NAMALWA (cell line): Measurements from ENCODE around the gene RNF141.

Source experiments
- DNase-seq: peaks from one replicate; pipeline ENCODE4 v3.0.0-alpha.2; 2015; ENCODE audit warnings: low spot score

Gene RNF141, protein sequence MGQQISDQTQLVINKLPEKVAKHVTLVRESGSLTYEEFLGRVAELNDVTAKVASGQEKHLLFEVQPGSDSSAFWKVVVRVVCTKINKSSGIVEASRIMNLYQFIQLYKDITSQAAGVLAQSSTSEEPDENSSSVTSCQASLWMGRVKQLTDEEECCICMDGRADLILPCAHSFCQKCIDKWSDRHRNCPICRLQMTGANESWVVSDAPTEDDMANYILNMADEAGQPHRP

GRCh38 chr11:10540915-10541560 is at the start of gene RNF141:
Gene RNF141, minus strand, starts transcription at chr11:10541187. Its CDS starts 7,029 bp downstream, at chr11:10534158.
- DNase-seq = peak; percentile 95

DNA sequence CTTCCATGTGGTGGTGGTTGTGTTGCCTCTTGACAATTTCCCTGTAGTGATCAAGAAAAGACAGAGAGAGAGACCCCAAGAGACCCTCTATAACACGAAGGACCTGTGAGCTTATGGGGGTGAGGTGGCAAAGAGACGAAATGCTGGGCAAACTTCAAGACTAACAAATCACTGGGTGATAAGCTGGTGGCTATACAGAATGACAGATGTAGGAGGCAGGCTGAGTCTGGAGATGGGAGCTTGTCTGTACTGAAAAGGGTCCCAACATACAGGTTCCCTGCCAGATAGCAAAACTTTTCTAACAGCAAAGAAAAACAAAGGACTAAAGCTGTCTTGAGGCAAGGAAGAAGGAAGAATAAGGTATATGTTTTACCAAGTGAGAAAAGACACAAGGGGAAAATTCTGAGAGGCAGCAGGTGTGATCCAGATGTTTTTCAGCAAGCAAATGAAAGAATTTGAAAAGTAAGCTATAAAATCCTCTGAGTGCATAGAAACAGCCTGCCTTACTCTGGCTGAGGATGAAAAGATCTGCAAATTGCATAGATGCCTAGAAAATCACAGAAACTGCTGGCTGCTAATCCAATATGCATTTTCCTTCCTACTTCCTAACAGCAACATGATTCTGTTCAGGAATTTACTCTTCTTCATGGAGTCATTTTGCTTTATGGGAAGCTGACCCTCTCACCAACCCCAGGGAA is 49.4 kb upstream of the RNF141 start:
- DNase-seq = no peak

DNA sequence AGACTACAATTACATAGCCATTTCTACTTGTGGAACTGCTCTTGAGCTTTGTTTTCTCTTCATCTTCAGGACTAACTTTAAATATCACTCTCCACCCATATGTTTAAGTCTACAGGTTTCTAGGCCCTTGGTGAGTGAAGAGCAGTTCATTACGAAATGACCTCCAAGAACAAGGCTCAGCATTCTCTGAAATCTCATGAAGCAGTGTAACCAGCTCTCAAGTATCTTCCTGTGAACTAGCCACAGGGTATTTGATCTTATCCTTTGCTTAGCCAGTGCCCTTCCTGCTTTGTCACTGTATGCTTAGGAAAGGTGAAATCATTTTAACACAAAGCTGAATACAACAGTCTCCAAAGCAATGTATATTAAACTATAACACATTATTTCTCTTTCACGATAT is 47.9 kb upstream of the RNF141 start:
- DNase-seq = no peak

DNA sequence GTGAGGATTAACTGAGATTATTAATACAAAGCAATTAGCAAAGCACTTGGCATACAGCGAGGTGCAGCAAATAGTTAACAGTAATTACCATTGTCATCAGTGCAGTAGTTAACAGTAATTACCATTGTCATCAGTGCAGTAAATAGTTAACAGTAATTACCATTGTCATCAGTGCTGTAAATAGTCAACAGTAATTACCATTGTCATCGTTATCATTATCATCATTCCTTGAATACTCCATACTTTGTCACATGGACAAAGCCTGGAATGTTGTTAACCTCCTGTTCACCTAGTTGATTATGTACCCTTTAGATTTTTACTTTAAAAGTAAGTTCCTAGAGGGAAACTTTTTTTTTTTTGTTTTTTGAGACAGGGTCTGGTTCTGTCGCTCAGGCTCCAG is 47.0 kb upstream of the RNF141 start:
- DNase-seq = no peak

- DNase-seq = no peak
These were observed 46.4 kb upstream of the RNF141 start for GRCh38 chr11:10587388-10587787.

GRCh38 chr11:10584071-10584501 is 43.1 kb upstream of the RNF141 start:
- no peak for DNase-seq

DNA sequence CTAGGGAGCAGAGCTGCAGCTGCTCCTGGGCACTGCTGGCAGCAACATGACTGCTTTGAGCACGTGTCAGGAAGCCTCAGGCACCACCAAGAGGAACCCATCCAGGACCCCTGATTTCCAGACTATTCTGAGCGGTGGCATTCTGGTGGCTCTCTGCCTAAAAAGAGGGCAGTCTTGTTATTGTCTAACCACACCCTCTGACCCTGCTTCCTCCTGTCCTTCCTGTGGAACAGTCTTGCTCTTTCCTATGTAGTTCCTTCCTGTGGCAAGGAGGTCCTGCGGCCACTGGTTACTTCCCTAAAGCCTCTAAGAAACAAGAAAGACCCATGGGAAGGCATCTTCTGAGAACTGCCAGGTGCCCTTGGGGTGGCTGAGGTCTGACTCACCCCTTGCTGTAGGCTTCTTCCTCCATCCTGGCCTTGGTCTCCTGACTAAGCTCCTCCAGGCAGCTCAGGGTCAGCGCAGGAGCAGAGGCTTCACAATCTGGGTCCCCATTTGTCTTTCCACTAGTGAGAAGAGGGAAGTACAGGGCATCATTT is 40.6 kb upstream of the RNF141 start:
- DNase-seq = no peak

DNA sequence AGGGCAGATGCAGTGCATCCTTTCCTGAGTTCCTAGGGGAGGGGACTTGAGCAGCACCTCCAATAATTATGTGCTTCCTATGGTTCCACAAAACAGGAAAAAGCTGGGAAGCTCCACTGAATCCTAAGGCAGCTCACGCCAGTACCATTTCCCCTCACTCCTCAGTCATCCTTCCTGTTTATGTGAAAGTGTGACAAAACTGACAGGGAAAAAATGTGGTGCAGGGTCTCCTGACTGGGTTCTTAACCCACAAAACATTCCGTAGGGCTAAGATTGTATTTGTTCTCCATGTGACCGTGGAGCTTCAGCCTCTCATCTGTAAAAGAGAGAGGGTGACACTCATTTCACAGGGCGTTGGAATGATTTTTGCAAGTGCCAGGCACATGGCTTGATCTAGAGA is 39.6 kb upstream of the RNF141 start:
- DNase-seq = no peak

- DNase-seq = no peak
These were observed 38.7 kb upstream of the RNF141 start for GRCh38 chr11:10579700-10580099.

- DNase-seq = no peak
These were observed 35.0 kb upstream of the RNF141 start for GRCh38 chr11:10576035-10576398.

- DNase-seq = no peak
These were observed 34.5 kb upstream of the RNF141 start for GRCh38 chr11:10575346-10576034.

GRCh38 chr11:10573556-10573955 is 32.6 kb upstream of the RNF141 start:
- no peak for DNase-seq

GRCh38 chr11:10573028-10573427 is 32.0 kb upstream of the RNF141 start:
- no peak for DNase-seq

- no peak for DNase-seq
These were observed 31.5 kb upstream of the RNF141 start for GRCh38 chr11:10572533-10572932.

DNA sequence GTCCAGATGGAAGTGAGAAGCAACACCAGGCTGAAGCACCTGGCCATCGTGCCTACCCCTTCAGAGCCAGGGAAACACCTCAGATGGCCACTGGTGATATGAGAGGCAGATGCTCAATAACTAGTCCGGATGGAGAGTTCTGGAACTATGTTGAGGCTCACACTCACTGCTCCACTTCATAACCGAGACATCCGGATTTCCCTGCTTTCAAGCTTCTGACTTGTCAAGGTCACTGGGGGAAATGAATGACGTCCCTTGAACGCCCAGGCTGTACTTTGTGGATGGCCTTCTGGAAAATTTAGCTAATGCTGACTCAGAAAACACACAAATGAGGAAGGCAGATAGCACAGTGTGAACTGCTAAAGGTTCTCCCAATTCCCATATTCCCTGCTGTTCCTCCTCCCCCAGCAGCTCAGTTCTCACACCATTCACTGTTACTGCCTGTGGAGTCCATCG is 27.5 kb upstream of the RNF141 start, which contains the start of gene LYVE1:
Gene LYVE1 (minus strand): TSS at position 180 of the 456 bp plus-strand sequence. CDS start 133 bp downstream, at position 47.
- DNase-seq = no peak

GRCh38 chr11:10567446-10567845 is 26.5 kb upstream of the RNF141 start:
- DNase-seq = no peak

DNA sequence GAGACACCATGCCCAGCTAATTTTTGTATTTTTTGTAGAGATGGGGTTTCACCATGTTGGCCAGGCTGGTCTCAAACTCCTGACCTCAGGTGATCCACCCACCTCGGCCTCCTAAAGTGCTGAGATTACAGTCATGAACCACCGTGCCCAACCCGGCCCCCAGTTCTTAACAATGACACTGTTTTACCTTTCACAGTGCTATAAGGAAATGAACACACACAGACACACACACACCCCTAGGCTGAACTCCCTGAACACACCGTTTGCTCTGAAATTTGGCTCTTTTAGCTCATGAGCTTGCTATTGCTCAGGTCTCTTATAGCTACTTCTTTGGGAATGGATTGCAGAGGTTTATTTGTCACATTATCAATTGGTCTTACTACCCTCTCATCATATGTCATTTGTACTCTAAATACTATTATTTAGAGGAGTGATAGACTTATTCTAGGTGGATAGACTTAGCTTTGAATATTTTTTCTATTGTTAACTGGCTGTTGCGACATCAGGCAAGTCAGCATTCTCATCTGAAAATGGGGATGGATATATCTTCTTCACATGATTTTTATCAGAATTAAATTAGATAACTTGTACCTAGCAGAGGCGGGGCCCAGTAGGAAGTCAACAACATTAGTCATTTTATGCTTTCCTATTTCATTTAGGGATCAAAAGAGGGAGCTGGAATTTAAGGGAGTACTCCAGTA is 25.4 kb upstream of the RNF141 start:
- no peak for DNase-seq

DNA sequence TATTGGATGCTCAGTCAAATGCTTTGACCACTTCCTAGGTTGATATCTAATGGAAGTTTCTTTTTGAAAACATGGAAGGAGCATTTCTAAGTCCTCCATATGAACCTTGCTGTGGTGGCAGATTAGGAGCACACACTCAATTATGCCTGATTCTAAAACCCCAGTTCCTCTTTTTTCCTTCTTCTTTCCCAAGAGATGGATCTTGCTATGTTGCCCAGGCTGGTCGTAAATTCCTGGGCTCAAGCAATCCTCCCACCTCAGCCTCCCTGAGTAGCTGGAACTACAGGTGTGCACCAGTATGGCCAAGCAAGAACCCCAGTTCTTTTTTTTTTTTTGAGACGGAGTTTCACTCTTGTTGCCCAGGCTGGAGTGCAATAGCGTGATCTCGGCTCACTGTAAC is 24.5 kb upstream of the RNF141 start:
- no peak for DNase-seq

DNA sequence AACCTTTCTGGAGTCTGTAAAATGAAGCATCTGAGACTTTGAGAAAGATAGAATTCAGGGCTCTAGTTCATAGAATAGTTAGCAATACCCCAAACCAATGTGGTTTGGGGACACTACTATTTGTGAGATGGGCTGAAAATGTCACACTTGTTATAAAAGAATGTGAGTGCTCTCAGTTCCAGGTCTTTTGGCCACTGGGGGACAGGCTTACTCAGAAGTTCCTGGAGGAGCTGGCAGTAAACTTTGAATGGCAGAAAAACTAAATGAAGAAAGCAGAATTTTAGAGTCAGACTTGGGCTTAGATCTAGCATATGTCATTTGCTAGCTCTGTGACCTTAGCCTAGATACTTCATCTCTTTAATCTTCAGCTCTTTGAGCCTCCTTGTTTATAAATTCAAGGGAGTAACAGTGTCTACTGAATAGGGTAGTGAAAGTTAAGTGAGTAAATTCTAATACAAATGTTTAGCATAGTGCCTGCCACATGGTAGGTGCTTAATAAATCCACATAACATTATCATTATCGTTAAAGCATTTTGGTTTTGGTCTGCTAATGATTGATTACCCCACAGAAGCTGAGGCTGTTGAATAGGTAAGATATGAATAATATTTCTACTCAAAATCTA is 23.8 kb upstream of the RNF141 start:
- DNase-seq = no peak

DNA sequence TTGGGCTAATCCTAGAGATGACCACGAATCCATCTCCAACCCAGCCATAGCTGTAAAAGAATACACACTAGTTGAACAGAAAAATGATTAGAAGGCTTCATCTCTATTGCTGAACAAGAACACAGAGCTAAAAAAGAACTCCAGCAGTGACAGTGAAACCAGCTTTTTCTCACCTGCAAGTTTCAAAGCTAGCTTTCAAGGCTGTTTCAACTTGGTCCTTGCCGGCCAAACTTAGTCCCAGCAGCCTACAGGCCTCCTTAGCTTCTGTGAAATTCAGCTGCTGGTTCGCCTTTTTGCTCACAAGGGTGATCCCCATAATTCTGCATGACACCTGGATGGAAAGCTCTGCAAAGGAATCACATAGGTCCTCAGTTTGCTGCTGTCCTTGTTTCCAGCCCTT is 23.0 kb upstream of the RNF141 start:
- DNase-seq = no peak

GRCh38 chr11:10561947-10562346 is 21.0 kb upstream of the RNF141 start:
- DNase-seq = no peak
